Tibial nerve (tissue), 3 donors: ENCODE data around the gene AAMP.

Source experiments
- POLR2A ChIP-seq, 2 donors: fragments of 450-650 bp; IDR thresholded peaks; one replicate each; pipeline ENCODE4 v1.6.1; 2017; ENCODE audit warnings: antibody characterized with exemption in 2 of 2, mild to moderate bottlenecking in 2 of 2, moderate library complexity in 2 of 2
- TF ChIP-seq, protein P1 (sequence below), 5 experiments: fragments of 200-600 bp in 3 of 5; fragments of 450-650 bp in 2 of 5; sonication (generic) in 3 of 5; IDR thresholded peaks; one replicate each; pipeline ENCODE4 v1.5.1; 2016 to 2019; ENCODE audit warnings: antibody characterized with exemption in 5 of 5, mild to moderate bottlenecking in 3 of 5, moderate library complexity in 2 of 5

DNA sequence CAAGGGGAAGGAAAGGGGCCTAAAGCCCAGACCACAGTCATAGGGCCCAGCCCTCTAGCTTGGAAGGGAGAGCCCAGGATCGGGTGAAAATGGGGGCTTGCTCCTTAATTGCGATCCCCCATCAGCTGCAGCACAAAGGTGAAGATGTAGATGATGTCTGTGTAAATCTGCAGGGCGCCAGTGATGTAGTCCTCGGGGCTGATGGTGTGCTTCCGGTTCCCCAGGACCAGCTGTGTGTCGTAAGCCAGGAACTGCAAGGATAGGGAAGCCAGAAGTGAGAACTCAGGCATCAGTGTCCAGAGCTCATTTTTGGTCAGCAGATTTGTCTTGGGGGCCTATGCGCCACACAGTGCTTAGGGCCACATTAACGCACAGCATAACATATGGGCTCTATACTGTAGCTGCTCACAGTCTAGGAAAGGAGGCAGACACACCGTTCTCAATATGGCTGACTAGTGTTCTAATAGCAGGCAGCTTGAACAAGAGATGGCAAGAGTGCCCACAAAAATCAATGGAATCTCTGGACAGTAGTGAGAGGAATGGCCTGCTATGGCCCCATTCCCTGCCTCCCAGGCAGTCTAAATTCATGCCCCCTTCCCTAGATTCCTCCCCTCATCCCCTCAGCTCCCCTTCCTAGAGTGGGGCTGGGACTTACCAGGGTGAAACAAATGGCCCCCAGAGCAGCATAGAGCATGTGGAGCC is 5.6 kb upstream of the AAMP start:
- TF ChIP-seq, protein P1, sequence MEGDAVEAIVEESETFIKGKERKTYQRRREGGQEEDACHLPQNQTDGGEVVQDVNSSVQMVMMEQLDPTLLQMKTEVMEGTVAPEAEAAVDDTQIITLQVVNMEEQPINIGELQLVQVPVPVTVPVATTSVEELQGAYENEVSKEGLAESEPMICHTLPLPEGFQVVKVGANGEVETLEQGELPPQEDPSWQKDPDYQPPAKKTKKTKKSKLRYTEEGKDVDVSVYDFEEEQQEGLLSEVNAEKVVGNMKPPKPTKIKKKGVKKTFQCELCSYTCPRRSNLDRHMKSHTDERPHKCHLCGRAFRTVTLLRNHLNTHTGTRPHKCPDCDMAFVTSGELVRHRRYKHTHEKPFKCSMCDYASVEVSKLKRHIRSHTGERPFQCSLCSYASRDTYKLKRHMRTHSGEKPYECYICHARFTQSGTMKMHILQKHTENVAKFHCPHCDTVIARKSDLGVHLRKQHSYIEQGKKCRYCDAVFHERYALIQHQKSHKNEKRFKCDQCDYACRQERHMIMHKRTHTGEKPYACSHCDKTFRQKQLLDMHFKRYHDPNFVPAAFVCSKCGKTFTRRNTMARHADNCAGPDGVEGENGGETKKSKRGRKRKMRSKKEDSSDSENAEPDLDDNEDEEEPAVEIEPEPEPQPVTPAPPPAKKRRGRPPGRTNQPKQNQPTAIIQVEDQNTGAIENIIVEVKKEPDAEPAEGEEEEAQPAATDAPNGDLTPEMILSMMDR (IDR thresholded peaks at IDR 0.05), result no peak
- no peak for TF ChIP-seq POLR2A (IDR thresholded peaks at IDR 0.05)
